Body of pancreas (tissue), 4 donors: ENCODE data around the gene PNKP. TPM values are rescaled to one million over a fixed set of nuclear protein-coding genes. Genes with fewer than 3 reads are reported as not detected.

ENCODE experiments used
- ATAC-seq: fragments of 150-250 bp; one replicate; pipeline ENCODE4 v1.9.1; 2016
- DNase-seq, 4 donors: peaks; one replicate each; pipeline ENCODE4 v3.0.0-alpha.2; 2019
- H3K27ac ChIP-seq, 4 donors: fragments of 200-600 bp; sonication (generic); 1 replicate in 3 of 4; 2 replicates in 1 of 4; pipeline versions ENCODE4 v1.5.1 to v1.6.1; 2016 to 2019; ENCODE audit warnings: mild to moderate bottlenecking in 1 of 4, mixed read lengths in 1 of 4, moderate library complexity in 1 of 4
- H3K27me3 ChIP-seq, 2 donors: fragments of 200-600 bp; sonication (generic); one replicate each; pipeline ENCODE4 v1.6.0; 2016; ENCODE audit warnings: mild to moderate bottlenecking in 1 of 2
- H3K36me3 ChIP-seq, 2 donors: fragments of 200-600 bp; sonication (generic); replicated peaks in 1 of 2; 2 replicates each; pipeline ENCODE4 v1.5.1; 2016; ENCODE audit warnings: low read depth in 2 of 2; ENCODE audit not compliant: insufficient read depth in 1 of 2
- H3K4me1 ChIP-seq: fragments of 200-600 bp; sonication (generic); one replicate; pipeline ENCODE4 v1.6.0; 2016
- H3K4me3 ChIP-seq, 2 donors: fragments of 200-600 bp; sonication (generic); 1 replicate in 1 of 2; 2 replicates in 1 of 2; pipeline ENCODE4 v1.5.1; 2016 to 2019
- H3K9me3 ChIP-seq, 3 donors: fragments of 200-600 bp; sonication (generic); 1 replicate in 2 of 3; 2 replicates in 1 of 3; pipeline ENCODE4 v1.5.1; 2016
- POLR2A ChIP-seq, 3 donors: fragments of 450-650 bp; IDR thresholded peaks; one replicate each; pipeline ENCODE4 v1.6.1; 2016; ENCODE audit warnings: antibody characterized with exemption in 3 of 3, mild to moderate bottlenecking in 2 of 3
- WGBS, 2 donors: methylation state at CpG; one replicate each; pipeline ENCODE4 v1.1.5; 2017; 5-methylcytosine and 5-hydroxymethylcytosine counted together
- intact Hi-C: fragments of 100-400 bp; cut with DNase I; formaldehyde crosslinking; loops from one replicate; pipeline ENCODE4 v1.15.1; 2023
- total RNA-seq, 2 donors: library from RNA; depleted of rRNA; stranded (reverse); fragments of >200 nt; gene quantifications; one replicate each; pipeline ENCODE4 v1.1.0, GENCODE V29; 2016
- TF ChIP-seq, protein P1 (sequence below), 7 experiments: fragments of 450-650 bp in 4 of 7; fragments of 200-600 bp in 3 of 7; sonication (generic) in 3 of 7; IDR thresholded peaks; one replicate each; pipeline ENCODE4 v1.5.1; 2016 to 2019; ENCODE audit warnings: antibody characterized with exemption in 7 of 7

The PNKP gene
- total RNA-seq, 2 donors from 2014 or later: 59.7 to 122 TPM

DNA sequence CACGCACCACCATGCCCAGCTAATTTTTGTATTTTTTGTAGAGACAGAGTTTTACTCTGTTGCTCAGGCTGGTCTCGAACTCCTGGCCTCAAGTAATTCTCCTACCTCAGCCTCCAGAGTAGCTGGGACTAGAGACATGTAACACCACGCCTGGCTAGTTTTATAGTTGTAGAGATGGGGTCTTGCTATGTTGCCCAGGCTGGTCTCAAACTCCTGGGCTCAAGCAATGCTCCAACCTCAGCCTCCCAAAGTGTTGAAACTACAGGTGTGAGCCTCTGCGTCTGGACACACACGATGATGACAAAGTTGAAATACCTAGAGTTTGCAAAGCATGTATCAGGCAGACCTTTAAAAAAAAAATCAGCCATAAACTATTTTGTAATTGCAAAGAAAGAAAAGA is 21.0 kb downstream of the PNKP start:
- Histone ChIP-seq H3K27me3 (no peaks in the 10 kb centered on the region), H3K9me3 (no peaks in the 10 kb centered on the region), H3K4me3 (no peak overlapping the region), H3K4me1 (peaks cover 8% of the 10 kb centered on the region), H3K36me3 (no peaks in the 10 kb centered on the region), H3K27ac (no peak overlapping the region)
- TF ChIP-seq, protein P1, sequence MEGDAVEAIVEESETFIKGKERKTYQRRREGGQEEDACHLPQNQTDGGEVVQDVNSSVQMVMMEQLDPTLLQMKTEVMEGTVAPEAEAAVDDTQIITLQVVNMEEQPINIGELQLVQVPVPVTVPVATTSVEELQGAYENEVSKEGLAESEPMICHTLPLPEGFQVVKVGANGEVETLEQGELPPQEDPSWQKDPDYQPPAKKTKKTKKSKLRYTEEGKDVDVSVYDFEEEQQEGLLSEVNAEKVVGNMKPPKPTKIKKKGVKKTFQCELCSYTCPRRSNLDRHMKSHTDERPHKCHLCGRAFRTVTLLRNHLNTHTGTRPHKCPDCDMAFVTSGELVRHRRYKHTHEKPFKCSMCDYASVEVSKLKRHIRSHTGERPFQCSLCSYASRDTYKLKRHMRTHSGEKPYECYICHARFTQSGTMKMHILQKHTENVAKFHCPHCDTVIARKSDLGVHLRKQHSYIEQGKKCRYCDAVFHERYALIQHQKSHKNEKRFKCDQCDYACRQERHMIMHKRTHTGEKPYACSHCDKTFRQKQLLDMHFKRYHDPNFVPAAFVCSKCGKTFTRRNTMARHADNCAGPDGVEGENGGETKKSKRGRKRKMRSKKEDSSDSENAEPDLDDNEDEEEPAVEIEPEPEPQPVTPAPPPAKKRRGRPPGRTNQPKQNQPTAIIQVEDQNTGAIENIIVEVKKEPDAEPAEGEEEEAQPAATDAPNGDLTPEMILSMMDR (IDR thresholded peaks at IDR 0.05): no peak
- no peak for TF ChIP-seq POLR2A (IDR thresholded peaks at IDR 0.05)
- ATAC-seq: no peak
- WGBS, 2 donors: 81 to 84% methylated on average over 5 of the region's 5 CpGs
- intact Hi-C loops: no loop called here
- DNase-seq: no peak

DNA sequence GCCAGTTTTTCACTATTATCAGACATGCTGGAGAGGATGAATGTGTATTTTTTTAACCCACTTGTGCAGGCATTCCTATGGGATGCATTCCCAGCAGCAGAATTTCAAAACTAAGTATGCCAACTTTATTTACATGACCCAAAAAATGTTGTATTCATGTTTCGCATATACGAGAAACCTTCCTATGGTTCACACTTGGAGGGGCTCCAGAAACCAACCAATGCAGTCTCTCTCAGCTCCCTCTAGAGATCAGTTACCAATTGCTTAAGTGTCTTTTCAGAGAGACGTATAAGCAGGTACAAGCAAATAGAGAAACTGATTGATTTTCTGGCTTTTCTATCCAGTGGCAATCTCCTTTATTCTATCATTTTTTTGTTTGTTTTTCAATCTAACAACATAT is 22.0 kb downstream of the PNKP start:
- intact Hi-C loops: no loop called here
- TF ChIP-seq POLR2A (IDR thresholded peaks at IDR 0.05): no peak
- TF ChIP-seq, protein P1 (IDR thresholded peaks at IDR 0.05): no peak
- 40 to 43% methylated on average over 3 of the region's 3 CpGs for WGBS, 2 donors
- no peaks in the 10 kb centered on the region for H3K36me3 ChIP-seq
- H3K27me3 ChIP-seq: no peaks in the 10 kb centered on the region
- ATAC-seq: no peak
- DNase-seq: no peak
- no peaks in the 10 kb centered on the region for H3K9me3 ChIP-seq
- H3K4me1 ChIP-seq: peaks cover 8% of the 10 kb centered on the region
- H3K27ac ChIP-seq: no peak overlapping the region
- H3K4me3 ChIP-seq: no peak overlapping the region

DNA sequence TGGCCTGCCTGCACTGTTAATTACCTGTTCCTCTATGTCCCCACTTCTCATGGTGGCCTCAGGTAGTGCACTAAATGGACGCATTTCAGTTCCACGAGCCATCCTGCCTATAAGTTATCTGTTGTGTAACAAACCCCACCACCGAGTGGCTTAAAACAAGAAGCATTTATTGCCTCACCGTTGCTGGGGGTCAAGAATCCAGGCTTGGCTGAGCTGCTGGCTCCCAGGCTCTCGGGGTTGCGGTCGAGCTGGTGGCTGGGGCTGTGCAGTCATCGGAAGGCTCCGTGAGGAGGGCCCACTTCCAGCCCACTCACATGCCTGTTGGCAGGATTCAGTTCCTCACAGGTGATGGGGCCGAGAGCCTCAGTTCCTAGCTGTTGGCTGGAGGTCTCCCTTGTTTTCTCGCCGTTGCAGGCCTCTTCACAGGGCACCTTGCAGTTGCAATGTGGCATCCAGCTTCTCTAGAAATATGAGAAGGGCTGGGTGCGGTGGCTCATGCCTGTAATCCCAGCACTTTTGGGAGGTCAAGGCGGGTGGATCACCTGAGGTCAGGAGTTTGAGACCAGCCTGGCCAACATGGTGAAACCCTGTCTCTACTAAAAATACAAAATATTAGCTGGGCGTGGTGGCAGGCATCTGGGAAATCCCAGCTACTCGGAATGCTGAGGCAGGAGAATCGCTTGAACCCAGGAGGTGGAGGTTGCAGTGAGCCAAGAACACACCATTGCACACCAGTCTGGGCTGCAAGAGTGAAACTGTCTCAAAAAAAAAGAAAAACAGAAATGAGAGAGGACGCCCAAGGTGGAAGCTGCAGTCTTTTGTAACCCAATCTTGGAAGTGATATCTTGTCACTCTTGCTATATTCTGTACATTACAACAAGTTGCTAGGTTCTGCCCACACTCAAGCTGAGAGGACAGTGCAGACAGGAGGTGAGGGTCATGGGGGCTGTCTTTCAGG is 23.0 kb downstream of the PNKP start:
- no peak for TF ChIP-seq POLR2A (IDR thresholded peaks at IDR 0.05)
- TF ChIP-seq, protein P1 (IDR thresholded peaks at IDR 0.05): no peak
- Histone ChIP-seq H3K27me3 (no peaks in the 10 kb centered on the region), H3K27ac (no peak overlapping the region), H3K36me3 (peaks cover 0 to under 1% of the 10 kb centered on the region in 2 donors), H3K9me3 (no peaks in the 10 kb centered on the region), H3K4me3 (no peak overlapping the region), H3K4me1 (no peaks in the 10 kb centered on the region)
- intact Hi-C loops: no loop called here
- ATAC-seq: no peak
- DNase-seq: no peak
- 76 to 94% methylated on average over 17 to 18 of the region's 18 CpGs for WGBS, 2 donors

DNA sequence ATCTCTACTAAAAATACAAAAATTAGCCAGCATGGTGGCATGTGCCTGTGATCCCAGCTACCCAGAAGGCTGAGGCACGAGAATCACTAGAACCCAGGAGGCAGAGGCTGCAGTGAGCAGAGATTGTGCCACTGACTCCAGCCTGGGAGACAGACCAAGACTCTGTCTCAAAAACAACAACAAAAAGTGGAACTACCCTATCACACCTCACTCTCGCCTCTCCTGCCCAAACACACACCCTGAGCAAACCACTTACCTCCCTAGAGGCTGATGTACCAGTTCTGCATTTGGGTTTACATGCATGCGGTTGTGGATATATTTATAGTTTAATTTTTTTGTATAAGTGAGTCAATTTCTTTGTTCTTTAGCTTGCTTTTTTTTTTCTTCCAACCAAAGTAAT is 24.1 kb downstream of the PNKP start:
- TF ChIP-seq POLR2A (IDR thresholded peaks at IDR 0.05): no peak
- TF ChIP-seq, protein P1 (IDR thresholded peaks at IDR 0.05): no peak
- H3K4me1 ChIP-seq: no peaks in the 10 kb centered on the region
- no peak for DNase-seq
- no peak overlapping the region for H3K27ac ChIP-seq
- WGBS, 2 donors: 89 to 94% methylated on average over 3 of the region's 3 CpGs
- ATAC-seq: no peak
- H3K27me3 ChIP-seq: no peaks in the 10 kb centered on the region
- H3K36me3 ChIP-seq: peaks cover 0 to 2% of the 10 kb centered on the region in 2 donors
- no peak overlapping the region for H3K4me3 ChIP-seq
- no peaks in the 10 kb centered on the region for H3K9me3 ChIP-seq
- intact Hi-C loops: no loop called here
